HG02885 (cell line): ENCODE data around the gene PRUNE2.

Experiments
- ATAC-seq: cut with Tn5 transposase; IDR thresholded peaks from one replicate; pipeline ENCODE4 v1.9.1; 2021; ENCODE audit warnings: mild to moderate bottlenecking; ENCODE audit not compliant: unreplicated experiment, poor library complexity

PRUNE2 gene

GRCh38 chr9:76901801-76902200 is 4.1 kb downstream of the PRUNE2 start:
- no peak for ATAC-seq

GRCh38 chr9:76900884-76901440 is 5.0 kb downstream of the PRUNE2 start:
- no peak for ATAC-seq

DNA sequence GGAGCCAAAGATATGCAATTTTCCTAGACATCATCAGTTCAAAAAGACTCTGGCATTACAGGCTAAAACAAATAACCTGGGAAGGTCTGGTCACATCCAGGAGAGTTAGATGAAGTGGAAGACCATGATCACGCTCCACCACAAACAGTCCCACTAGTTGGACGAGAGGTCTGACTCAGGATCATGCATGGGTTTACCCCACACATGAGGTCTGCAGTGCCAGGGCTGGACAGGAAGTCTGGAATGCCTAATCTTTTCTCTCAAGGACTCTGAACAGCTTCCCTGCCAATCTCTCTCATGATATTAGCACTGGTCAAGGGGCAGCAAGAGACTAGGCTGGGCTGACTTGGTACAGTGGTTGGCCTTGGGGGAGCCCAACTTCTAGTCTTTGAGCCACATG is 7.1 kb downstream of the PRUNE2 start:
- no peak for ATAC-seq

DNA sequence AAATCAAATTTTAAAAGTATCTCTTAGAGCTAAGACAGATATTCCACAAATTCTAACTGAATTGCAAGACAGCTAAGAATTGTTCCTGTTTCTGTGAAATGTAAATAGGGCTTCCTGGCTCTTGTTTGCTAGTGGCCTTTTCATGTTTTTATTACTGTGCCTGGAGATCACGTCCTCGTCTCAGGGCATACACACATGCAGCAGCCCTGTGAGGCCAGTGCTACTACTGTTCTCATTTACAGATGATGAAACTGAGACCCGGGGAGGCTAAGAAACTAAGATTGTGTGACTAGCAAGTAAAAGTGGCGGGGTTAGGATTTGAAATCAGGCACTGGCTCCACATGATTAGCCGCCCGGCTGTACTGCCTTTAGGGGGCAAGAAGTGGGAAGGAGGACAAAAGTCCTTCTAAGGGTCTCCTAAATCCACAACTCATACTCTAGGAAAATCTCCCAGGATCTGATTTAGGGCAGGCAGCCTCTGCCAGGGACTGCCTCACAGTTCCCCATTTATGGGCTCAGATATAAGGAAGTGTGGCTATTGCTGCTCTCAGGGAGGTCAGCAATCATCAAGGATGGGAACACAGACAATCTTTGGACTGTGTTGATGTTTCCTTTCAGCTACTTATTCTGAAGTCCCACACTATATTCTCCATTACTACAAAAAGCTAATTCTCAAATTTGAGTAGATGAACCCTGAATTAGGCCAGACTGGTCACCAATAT is 7.9 kb downstream of the PRUNE2 start:
- ATAC-seq = no peak

GRCh38 chr9:76896035-76896434 is 9.9 kb downstream of the PRUNE2 start:
- no peak for ATAC-seq

DNA sequence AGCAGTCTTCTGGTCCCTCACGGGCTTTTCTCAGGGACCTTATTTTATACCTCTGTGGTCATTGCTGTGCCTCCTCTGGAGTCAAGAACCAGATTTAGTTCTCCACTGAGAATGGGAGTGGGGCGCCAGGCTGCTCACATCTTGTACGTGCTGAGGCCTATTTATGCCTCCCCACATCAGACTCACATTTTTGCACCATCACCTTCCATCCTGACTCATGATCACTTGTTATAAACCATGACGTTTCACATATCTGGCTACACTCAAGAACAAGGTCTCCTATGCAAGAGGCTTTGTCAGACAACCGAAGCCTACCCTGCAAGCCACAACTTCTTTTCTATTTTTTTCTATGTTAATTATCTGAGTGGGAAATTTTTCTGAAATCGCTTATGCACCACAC is 10.7 kb downstream of the PRUNE2 start:
- no peak for ATAC-seq

DNA sequence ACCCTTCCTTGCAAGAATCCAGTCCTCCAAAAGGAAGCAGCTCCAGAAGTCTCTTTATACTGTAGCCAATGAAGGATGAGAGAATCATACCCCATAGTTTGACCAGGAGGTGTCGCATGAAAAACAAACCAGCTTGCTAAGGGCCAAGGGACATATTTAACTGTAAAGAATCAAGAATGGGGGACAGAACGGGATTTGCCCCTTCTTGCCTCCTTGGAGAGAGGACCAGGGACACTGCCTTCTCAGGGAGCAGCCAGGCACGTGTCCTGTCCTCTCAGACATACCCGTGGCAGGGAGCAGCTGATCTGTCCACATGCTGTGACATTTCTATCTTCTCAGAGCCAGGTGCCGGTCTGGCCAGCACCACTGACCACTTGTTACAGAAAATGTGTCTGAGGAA is 11.7 kb downstream of the PRUNE2 start:
- no peak for ATAC-seq

GRCh38 chr9:76893395-76893932 is 12.4 kb downstream of the PRUNE2 start:
- ATAC-seq = no peak

GRCh38 chr9:76891874-76892273 is 14.0 kb downstream of the PRUNE2 start:
- no peak for ATAC-seq

- ATAC-seq = no peak
These were observed 14.6 kb downstream of the PRUNE2 start for GRCh38 chr9:76891279-76891678.

GRCh38 chr9:76887951-76888350 is 18.0 kb downstream of the PRUNE2 start:
- peak; percentile 2 for ATAC-seq

DNA sequence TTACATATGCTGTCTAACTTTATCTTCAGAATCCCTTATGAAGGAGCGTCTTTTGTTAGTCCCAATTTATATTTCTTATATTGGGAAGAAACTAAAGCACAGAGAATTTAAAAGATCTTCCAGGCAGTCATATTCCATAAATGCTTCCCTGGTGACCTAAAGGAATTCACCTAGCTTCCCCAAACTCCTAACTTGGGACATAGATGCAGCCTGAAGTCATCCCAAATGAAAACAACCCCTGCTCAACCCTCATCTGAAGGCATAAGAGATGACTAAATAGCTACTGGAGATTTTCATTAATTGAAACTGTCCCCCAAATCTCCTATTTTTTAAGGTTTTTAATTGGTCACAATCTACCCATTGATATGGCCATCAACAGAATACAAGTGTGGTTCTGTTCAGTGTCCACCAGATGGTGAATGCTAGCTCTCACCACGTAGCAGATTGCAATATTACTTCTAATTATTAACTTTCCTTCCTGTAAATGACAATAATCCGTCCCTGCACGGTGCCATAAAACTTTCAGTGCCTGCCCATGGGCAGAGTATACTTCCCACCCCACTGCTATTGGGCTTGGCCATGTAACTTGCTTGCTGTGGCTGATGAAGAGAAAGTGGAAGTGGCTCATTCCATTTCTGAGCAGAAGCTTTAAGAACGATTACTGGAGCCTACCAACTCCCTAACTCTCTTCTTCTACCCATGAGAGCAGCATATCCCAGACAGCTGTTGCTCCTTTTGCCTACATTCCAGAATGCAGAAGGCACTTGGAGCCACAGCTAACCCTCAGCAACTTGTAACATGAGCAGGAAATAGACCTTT is 18.7 kb downstream of the PRUNE2 start:
- peak; percentile 74 for ATAC-seq

GRCh38 chr9:76886318-76886717 is 19.6 kb downstream of the PRUNE2 start:
- ATAC-seq = no peak

DNA sequence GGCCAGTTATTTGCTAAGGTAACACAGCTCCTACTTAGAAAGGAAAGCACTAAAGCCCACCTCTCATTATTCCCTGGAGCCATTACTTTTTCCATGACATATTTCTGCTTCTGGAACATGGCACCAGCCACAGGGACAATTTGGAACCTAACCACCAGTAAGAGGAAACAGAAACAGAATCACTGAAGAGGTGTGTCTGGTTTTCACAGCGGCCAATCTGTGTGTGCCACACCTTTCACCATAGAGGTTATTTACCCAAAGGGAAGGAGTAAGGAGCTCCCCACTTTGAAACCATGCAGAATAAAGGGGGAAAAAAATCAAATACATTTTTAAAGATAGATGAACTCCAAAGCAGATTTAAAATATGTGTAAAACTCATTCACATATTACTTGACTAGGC is 21.1 kb downstream of the PRUNE2 start:
- ATAC-seq = no peak

- ATAC-seq = no peak
These were observed 22.5 kb downstream of the PRUNE2 start for GRCh38 chr9:76883341-76883855.

GRCh38 chr9:76882686-76883085 is 23.2 kb downstream of the PRUNE2 start:
- peak; percentile 84 for ATAC-seq

DNA sequence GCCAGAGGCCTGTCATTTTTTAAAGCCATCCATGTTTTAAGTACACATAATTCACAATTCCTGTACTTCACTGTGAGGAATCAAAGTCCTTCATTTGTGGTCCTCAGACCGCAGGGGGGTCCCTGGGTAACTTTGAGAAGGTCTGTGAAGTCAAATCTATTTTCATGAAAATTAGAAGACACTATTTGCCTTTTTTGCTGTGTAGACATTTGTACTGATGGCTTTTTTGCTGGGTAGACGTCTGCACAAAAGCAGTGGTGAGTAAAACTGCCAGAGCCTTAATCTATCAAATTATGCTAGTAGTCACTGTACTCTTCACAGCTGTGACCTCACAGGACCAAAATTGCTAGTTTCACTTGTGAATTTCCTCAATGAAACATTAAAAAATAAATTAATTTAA is 25.7 kb downstream of the PRUNE2 start:
- ATAC-seq = no peak

- ATAC-seq = no peak
These were observed 27.0 kb downstream of the PRUNE2 start for GRCh38 chr9:76878933-76879332.

GRCh38 chr9:76877961-76878360 is 28.0 kb downstream of the PRUNE2 start:
- ATAC-seq = no peak

DNA sequence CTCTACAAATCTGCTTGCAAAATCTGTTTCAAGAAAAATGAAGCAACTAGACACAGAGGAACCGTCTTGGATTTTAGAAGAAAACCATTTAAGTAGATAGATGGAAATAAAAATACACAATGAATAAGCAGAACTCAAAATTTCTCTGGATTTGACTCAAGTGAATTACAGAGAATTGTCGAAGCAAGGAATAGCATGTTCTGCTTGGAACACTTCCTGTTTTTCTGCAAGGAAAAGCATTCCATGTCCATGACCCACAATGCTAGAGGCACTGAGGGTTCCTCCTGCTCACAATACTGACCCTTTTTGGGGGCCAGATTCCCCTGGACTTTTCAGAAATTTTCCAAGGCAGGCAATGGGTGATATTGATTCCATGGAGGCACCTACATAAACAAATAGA is 29.8 kb downstream of the PRUNE2 start:
- no peak for ATAC-seq

GRCh38 chr9:76873821-76874220 is 32.1 kb downstream of the PRUNE2 start:
- no peak for ATAC-seq
